ENCODE results near the gene SLC28A1.

Gene SLC28A1

DNA sequence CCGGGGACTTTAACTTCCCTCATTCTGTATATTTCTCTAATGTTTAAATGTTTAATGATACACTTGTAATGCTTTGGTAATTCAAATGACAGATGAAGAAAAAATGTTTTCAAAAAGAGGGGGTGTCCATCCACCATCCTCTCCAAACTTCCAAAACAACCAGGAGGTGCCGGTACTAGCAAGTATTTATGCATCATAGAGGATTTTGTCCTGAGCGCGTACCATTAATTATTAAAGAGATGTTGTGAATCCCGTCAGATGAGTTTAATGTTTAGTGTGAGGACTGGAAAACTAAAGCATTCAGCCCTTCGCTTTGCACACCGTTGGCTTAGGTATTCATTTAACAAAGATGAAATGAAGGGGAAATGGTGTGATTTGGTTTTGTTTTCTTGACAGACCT is 1.3 kb downstream of the SLC28A1 start:
- no peak for DNase-seq (ENCODE audit: low read depth in 2 of 3, low spot score in 2 of 3)

DNA sequence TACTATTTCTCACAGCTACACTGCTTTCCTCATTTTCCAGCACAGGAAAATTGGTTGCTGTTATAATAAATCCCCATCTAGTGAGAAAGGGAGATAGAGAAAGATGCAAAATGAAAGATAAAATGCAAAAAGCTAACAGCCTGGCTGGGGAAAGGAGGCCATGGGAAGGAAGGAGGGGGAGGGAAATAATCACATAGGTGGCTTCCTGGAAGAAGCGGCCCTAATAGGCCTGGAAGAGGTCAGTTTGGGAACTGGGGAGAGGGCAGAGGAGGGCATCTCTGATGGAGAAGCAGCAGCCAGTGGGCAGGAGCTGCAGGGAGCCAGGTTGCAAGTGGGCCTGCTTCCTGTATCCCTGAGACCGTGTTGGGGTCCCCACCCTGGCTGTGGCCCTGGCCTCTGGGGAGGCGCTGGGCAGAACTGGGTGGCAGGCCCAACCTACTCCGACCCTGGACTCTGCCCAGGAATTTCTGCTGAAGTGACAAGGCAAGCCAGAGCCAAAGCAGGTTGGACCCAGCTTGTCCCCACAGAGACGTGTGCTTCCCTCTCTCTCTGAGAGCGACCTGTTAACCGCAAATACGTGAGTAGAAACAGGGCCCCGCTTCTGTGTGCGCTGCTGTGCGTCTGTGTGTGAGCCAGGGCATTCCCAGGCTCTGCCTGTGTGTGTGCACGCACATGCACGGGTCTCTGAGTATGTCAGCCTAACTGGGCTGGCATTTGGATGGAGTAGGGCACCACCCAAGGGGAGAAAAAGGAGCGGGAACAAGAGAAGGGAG is 1.9 kb downstream of the SLC28A1 start:
- no peak for DNase-seq (ENCODE audit: low read depth in 2 of 3, low spot score in 2 of 3)

DNA sequence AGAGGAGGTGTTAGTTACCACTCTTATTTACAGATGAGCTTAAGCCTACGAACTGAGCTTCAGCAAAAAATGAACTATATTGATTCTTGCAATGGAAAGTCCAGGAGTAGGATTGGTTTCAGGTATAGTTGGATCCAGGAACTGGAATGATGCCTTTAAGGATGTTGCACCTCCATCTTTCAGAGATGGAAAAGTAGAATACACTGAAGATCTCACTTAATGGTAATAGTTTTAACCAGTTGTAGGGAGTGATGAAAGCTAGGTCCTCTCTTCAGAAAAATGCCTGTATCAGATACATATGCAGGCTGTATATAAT is 2.5 kb downstream of the SLC28A1 start:
- DNase-seq (ENCODE audit: low read depth in 2 of 3, low spot score in 2 of 3) = no peak

DNA sequence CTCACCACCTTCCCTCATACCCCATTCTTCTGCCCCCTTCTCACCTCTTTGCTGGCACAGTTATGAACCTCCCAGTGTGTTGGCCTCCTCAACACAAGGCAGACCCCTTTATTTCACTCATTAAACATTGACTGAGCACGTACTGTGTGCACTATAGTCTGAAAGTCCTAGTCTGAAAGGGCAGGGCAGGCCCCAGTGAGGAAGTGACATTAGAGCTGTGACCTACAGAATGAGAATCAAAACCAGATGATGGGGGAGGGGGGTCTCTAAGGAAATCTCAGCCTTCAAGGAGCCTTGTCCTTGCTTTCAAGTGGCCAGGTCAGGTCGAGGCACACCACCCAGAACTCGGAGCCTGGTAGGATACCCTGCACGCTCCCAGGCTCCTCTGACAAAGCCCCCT is 3.5 kb downstream of the SLC28A1 start:
- no peak for DNase-seq (ENCODE audit: low read depth in 2 of 3, low spot score in 2 of 3)

DNA sequence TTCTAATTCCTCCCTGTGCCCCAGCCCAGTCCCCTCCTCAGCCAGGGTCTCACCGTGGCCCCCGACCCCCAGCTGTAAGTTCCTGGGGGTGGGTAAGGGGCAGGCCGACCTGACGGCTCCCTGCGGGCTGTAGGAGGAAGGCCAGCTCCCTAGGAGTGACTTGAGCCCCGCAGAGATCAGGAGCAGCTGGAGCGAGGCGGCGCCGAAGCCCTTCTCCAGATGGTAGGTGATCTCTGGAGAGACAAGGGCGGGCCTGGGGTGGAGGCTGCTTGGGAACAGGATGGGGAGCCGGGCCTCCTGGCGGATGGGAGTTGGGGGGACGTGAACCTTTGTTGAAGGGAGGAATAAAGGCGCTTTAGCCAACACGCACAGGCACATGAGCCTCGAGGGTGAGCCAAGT is 4.2 kb downstream of the SLC28A1 start:
- DNase-seq (ENCODE audit: low read depth in 2 of 3, low spot score in 2 of 3) = no peak

DNA sequence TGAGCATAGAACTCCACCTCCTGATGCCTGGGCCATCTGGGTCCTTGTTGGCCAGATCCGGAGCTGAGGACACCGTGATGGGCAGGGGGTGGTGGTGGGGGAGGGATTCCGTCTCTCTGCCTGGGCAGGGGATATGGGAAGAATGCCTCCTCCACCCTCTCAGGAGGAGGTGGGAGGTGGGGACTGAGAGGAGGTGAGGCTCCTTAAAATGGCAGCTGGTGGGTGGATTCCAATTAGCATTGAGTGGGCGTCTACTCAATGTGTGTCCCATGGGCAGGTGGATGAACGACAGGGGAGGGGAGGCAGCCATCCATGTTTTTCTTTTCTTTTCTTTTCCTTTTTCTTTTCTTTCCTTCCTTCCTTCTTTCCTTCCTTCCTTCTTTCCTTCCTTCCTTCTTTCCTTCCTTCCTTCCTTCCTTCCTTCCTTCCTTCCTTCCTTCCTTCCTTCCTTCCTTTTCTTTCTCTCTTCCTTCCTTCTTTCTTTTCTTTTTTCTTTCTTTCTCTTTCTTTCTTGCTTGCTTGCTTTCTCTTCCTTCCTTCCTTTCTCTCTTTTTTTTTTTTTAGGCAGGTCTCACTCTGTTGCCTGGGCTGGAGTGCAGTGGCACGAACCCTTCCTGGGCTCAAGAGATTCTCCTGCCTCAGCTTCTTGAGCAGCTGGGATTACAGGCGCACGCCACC is 5.0 kb downstream of the SLC28A1 start:
- no peak for DNase-seq (ENCODE audit: low read depth in 2 of 3, low spot score in 2 of 3)

DNA sequence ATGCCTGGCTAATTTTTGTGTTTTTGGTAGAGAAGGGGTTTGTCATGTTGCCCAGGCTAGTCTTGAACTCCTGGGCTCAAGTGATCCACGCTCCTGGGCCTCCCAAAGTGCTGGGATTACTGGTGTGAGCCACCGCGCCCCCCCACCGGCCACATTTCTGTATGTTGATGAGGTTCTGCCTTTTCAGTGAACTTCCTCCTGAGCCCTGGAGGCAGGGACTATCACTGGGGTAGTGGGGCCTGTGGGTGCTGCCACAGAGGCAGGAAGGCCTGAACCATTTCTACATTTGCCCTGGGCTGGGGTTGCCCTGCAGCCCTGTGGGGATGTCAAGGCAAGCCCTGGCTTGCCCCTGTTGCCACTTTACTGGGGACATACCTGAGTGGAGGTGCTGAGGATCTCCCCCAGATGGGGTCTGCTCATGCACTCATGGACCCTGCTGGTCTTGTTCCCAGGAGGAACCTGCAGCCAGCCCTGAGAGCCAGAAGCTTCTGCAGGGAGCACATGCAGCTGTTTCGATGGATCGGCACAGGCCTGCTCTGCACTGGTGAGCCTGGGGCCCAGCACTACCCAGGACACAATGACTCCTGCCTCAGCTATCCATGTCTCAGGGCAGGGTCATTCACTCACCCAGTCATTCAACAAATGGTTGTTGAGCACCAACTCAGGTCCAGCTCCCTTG is 5.7 kb downstream of the SLC28A1 start:
- no peak for DNase-seq (ENCODE audit: low read depth in 2 of 3, low spot score in 2 of 3)

DNA sequence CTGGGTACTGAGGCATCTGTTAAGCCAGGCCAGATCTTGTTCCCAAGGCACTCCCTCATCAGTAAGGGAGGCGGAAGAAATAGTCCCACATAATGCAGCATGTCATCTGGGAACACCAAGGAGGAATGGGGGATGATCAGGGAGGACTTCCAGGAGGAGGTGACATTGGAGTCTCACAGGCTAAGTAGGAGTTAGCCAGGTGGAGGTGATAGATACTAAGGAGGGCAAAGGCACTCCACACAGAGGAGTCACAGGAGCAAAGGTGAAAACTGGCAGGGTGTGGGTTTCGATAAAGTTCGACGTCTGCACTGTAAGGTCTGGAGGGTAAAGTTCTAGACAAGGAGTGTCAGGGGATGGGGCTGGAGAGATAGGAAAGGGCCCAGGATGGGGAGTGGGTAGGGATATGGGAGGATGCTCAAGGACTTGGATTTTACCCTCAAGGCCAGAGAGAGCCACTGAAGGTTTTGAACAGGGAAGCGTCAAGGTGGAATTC is 6.3 kb downstream of the SLC28A1 start:
- no peak for DNase-seq (ENCODE audit: low read depth in 2 of 3, low spot score in 2 of 3)

DNA sequence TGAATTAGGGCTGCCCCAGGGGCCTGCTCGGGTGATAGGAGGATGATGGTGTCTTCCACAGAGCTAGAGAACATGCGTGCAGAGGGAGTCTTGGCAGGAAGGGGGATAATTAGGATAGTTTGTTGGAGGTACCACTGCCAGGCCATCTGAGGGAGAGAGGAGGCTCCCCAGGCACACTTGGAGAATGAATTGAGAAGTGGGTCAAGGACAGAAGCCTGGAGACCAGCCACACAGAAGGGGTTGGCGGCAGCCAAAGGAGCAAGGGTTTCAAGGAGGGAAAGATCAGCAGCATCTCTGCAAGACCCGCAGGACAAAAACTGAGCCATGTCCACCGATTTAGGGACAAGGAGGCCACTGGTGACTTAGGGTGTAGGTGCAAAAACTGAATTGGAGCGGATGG is 6.9 kb downstream of the SLC28A1 start:
- no peak for DNase-seq (ENCODE audit: low read depth in 2 of 3, low spot score in 2 of 3)

DNA sequence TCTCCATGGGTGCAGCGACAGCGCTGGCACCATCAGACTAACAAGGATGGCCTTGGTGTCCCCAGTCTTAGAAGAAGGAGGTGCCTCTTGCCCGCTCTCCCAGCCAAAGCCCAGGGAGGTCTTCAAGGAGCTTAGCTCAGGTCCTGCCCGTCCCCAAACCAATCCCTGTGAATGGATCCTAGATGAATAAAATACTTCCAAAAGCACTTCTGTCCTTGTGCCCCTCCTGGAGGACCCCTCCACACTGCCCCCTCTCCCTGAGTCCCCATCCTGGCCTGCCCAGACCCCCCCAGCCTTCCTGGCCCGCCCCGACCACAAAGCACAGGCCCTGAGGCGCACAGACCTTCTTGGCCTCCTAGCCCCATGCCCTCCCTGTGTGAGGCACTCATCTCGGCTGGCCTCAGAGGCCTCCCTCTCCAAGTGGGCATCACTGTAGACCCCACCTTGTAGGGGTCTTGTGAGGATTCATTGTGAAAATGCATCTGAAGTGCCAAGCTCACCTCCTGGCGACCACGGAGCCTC is 8.4 kb downstream of the SLC28A1 start:
- DNase-seq (ENCODE audit: low read depth in 2 of 3, low spot score in 2 of 3) = no peak

DNA sequence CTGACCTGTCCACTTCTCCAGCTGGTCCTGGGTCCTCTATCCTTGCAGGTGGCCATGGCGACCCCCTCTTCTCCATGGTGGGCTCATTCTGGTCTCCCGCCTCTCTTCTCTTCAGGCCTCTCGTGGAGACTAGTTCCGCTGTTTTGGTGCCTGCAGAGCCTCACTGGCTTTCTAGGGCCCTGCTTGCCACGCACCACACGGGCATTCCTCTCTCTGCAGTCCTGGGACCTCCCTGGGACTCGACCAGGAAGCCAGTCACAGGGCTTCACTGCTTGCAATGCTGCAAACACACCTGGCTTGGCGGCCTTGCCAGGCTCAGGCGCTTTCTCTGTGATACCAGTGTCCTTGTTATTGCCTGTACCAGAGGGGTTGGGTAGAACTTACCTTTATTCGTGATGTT is 9.1 kb downstream of the SLC28A1 start:
- no peak for DNase-seq (ENCODE audit: low read depth in 2 of 3, low spot score in 2 of 3)

DNA sequence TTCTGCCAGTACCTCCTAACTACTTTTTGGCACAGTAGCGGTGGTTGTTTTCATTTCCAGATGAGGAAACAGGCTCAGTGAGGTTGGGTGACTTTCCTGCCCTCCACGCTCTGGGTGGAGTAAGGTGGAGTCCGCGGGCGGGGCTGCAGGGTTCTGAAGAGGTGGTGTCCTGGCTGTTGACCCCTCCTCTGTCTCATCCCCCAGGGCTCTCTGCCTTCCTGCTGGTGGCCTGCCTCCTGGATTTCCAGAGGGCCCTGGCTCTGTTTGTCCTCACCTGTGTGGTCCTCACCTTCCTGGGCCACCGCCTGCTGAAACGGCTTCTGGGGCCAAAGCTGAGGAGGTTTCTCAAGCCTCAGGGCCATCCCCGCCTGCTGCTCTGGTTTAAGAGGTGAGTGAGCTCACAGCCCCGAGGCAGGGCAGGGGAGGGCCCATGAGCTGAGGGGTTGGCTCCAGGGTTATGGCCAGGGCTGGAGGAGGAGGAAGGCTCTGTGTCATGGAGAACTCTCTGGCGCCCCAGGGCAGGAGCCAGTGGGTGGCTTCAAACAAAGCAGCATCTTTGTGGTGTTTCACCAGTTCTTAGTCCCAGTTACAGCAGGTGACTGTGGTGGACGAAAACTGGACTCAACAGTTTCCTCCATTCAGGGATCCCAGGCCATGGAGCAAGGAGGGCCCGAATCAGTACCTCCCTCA is 10.4 kb downstream of the SLC28A1 start:
- DNase-seq (ENCODE audit: low read depth in 2 of 3, low spot score in 2 of 3) = no peak

DNA sequence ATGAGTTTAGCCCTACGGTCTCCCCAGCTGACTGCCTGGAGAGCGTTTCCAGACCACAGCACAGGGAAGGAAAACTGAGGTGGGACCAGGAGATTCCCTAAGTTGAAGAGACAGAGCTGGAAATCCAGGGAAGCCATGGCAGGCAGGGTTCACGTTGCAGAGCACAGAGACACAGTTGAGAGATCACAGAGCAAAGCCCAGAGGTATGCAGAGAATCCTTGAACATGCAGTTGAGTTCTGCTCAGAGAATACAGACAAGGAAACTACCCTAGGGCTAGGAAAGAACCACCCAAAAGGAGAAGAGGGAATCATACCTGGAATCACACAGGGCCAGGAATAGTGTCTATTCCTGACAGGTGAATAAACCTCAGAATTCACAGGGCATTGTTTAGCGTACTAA is 14.3 kb downstream of the SLC28A1 start:
- DNase-seq (ENCODE audit: low read depth in 2 of 3, low spot score in 2 of 3) = no peak

DNA sequence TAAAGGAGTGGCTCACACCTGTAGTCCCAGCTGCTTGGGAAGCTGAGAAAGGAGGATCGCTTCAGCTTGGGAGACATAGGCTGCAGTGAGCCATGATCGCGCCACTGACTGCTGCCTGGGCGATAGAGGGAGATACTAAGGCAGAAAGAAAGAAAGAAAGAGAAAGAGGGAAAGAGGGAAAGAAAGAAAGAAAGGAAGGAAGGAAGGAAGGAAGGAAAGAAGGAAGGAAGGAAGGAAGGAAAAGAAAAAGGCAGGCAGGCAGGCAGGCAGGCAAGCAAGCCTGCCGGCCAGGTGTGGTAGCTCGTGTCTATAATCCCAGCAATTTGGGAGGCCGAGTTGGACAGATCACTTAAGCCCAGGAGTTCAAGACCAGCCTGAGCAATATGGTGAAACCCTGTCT is 15.3 kb downstream of the SLC28A1 start:
- DNase-seq (ENCODE audit: low read depth in 2 of 3, low spot score in 2 of 3) = no peak

DNA sequence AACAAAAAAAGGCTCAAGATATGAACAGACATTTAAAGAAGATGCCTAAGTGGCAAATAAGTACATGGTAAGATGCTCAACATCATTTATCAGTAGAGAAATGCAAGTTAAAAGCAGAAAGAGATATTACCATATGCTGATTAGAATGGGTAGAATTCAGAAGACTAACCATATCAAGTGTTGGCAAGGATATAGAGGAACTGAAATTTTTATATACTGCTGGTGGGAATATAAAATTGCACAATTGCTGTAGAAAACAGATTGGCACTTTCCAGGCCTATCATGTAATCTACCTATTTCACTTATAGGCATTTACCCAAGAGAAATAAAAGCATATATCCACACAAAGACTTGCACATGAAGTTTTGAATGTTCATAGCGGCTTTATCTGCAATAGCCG is 17.1 kb downstream of the SLC28A1 start:
- no peak for DNase-seq (ENCODE audit: low read depth in 2 of 3, low spot score in 2 of 3)

DNA sequence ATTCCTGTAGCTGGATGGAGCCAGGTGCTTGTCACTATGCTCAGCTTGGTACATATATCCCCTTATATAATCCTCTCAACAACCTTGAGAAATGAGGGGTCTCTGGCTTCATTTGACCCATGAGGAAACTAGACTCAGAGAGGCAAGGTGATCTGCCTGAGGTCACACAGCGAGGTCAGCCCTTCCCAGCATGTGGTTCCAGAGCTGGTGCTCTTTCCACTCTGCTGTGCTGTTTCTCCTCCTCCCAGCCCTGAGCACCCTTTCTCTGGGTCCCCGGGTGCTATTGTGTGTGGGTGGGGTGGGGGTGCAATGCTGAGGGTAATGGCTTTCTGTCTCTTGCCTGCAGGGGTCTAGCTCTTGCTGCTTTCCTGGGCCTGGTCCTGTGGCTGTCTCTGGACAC is 19.3 kb downstream of the SLC28A1 start:
- no peak for DNase-seq (ENCODE audit: low read depth in 2 of 3, low spot score in 2 of 3)

DNA sequence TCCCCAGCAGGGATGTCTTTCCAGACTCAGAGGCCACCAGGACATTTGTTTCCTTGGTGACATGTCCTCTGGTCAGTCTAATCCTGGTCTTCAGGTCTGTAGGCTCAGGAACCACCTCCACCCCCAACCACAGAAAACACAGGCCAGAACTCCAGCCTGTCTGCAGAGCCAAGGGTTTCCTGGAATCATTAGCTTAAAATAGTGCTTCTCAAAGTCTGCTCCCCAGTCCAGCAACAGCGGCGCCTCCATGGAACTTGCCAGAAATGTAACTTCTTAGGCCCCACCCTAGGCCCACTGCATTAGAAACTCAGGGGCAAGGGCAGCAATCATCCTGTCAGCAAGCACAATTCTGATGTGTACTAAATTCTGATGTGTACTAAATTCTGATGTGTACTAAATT is 20.0 kb downstream of the SLC28A1 start:
- no peak for DNase-seq (ENCODE audit: low read depth in 2 of 3, low spot score in 2 of 3)

DNA sequence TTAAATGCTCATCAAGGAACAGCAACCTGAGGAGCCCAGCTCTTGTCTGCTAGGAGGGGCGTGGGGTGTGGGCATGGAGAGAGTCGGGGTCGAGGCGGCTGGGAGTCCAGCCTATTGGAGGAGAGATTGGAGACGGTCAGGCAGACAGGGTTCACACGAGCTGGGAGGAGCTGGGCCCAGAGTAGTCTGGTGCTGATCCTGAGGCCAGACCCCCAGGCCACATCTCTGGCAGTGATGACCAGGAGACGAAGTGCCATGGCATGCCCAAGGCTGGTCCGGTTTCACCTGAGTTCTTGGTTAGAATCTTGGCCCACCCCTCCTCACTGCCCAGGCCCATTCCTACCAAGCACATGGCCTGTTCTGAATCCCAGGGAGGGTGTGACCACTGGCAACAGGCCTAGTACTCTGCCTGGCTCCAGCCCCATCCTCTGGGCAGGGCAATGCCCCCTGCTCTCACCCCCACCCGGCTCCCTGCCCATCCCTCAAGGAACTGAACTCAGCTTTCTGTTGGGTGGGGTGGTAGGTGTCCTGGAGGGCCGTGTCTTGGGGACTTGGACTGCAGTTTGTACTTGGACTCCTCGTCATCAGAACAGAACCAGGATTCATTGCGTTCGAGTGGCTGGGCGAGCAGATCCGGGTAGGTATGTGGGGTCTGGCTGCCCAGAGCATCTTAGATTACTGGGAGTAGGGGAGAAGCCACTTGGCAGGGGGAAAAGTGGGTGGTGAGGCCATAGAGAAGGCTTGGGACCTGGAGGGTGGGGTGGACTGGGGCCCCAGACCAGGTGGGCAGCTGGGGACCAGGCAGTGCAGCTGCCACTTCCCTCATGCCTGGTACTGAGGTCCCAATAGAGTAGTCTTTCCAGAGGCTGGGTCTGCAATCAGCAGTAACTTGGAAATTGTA is 20.8 kb downstream of the SLC28A1 start:
- DNase-seq (ENCODE audit: low read depth in 2 of 3, low spot score in 2 of 3) = no peak

DNA sequence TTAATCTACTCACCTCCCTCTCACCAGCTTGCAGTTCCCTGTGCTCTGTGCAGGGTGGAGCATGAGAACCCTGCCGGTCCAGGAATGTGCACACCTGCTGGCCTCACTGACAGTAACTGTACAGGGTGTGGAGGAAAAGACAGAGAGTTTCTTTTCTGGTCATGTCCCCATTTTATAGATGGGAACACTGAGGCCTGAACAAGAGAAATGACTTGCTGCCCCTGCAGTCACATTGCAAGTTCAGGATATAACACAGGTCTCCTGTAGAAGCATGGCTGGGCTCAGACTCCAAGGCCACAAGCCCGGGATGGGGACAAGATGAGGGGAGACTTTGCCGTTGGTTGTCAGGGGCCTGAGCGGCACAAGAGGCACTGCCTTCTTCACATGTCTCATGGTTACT is 23.3 kb downstream of the SLC28A1 start:
- no peak for DNase-seq (ENCODE audit: low read depth in 2 of 3, low spot score in 2 of 3)

DNA sequence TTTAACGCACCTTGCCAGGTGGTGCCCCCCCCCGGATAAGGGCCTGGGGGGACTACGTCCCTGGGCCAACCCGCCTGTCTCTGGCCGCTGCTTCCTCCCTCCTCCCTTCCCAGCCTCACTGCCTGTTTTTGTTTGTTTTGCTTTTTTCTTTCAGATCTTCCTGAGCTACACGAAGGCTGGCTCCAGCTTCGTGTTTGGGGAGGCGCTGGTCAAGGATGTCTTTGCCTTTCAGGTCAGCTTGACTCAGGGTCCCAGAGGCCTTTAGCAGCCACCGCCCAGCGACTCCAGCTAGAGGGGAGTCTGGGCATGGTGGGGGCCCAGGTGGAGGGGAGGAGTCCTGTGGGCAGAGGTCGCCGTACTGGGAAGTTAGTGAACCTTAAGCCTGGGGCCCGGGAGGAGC is 24.1 kb downstream of the SLC28A1 start:
- no peak for DNase-seq (ENCODE audit: low read depth in 2 of 3, low spot score in 2 of 3)

DNA sequence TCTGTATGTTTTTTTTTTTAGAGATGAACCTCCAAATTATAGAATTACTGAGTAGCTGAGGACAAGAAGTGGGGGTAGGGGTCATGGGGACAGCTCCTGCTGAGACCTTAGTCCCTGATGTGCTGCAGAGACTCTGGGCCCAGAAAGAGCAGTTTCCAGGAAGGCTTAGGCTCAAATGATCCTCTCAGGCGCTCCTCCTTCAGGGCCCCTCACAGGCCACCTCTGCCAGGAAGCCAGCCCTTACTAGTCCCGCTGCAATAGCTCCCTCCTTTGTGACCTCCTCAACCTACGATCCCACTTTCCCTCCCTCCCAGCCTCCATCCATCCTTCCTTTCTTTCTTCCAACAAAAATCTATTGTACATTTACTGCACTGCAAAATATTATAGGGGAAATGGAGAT is 24.6 kb downstream of the SLC28A1 start:
- DNase-seq (ENCODE audit: low read depth in 2 of 3, low spot score in 2 of 3) = no peak
